Measurements from ENCODE around the gene FETUB. TPM values are rescaled to one million over a fixed set of nuclear protein-coding genes. Genes with fewer than 3 reads are reported as not detected.

FETUB gene
- total and polyA plus RNA-seq, 3 donors from 2014 or later, result 0.79 to 2.4 TPM; not detected in 1

GRCh38 chr3:186625600-186626042, 14.6 kb upstream of the FETUB start:
- H3K27me3 ChIP-seq, result no peaks in the 10 kb centered on the region
- H3K9me3 ChIP-seq, result no peaks in the 10 kb centered on the region
- H3K4me1 ChIP-seq, result no peaks in the 10 kb centered on the region
- H3K27ac ChIP-seq, result no peak overlapping the region
- WGBS, 2 donors, result 58 to 69% methylated on average over 4 of the region's 4 CpGs
- intact Hi-C loops (cut with DNase I; ENCODE audit: low total_unique reads), result no loop called here
- H3K36me3 ChIP-seq (ENCODE audit: low read depth, missing control alignments), result no peaks in the 10 kb centered on the region
- no peak for DNase-seq
- no peak for TF ChIP-seq CTCF (IDR thresholded peaks at IDR 0.05)
- TF ChIP-seq POLR2A (IDR thresholded peaks at IDR 0.05), result no peak
- H3K4me3 ChIP-seq, result no peak overlapping the region

GRCh38 chr3:186626254-186626847, 13.8 kb upstream of the FETUB start:
- Histone ChIP-seq H3K36me3 (ENCODE audit: low read depth, missing control alignments) (no peaks in the 10 kb centered on the region), H3K9me3 (no peaks in the 10 kb centered on the region), H3K27ac (no peak overlapping the region), H3K27me3 (no peaks in the 10 kb centered on the region), H3K4me3 (no peak overlapping the region), H3K4me1 (no peaks in the 10 kb centered on the region)
- intact Hi-C loops (cut with DNase I; ENCODE audit: low total_unique reads), result no loop called here
- no peak for DNase-seq
- TF ChIP-seq POLR2A (IDR thresholded peaks at IDR 0.05) (no peak), CTCF (IDR thresholded peaks at IDR 0.05) (no peak)
- WGBS, 2 donors, result 74 to 75% methylated on average over 7 of the region's 7 CpGs

- intact Hi-C loops (cut with DNase I; ENCODE audit: low total_unique reads), result no loop called here
- Histone ChIP-seq H3K9me3 (no peaks in the 10 kb centered on the region), H3K36me3 (ENCODE audit: low read depth, missing control alignments) (no peaks in the 10 kb centered on the region), H3K27me3 (no peaks in the 10 kb centered on the region), H3K27ac (no peak overlapping the region), H3K4me1 (no peaks in the 10 kb centered on the region), H3K4me3 (no peak overlapping the region)
- WGBS, 2 donors, result 82 to 86% methylated on average over 7 of the region's 7 CpGs
- no peak for DNase-seq
- TF ChIP-seq POLR2A (IDR thresholded peaks at IDR 0.05) (no peak), CTCF (IDR thresholded peaks at IDR 0.05) (no peak)
These were observed 12.3 kb upstream of the FETUB start for GRCh38 chr3:186627852-186628414.

- WGBS, 2 donors, result 80 to 85% methylated on average over 7 of the region's 7 CpGs
- H3K27me3 ChIP-seq, result no peaks in the 10 kb centered on the region
- H3K4me3 ChIP-seq, result no peak overlapping the region
- no peaks in the 10 kb centered on the region for H3K9me3 ChIP-seq
- H3K36me3 ChIP-seq (ENCODE audit: low read depth, missing control alignments), result no peaks in the 10 kb centered on the region
- H3K27ac ChIP-seq, result no peak overlapping the region
- DNase-seq, result no peak
- H3K4me1 ChIP-seq, result no peaks in the 10 kb centered on the region
- intact Hi-C loops (cut with DNase I; ENCODE audit: low total_unique reads), result no loop called here
- TF ChIP-seq CTCF (IDR thresholded peaks at IDR 0.05) (no peak), POLR2A (IDR thresholded peaks at IDR 0.05) (no peak)
These were observed 11.4 kb upstream of the FETUB start for GRCh38 chr3:186628756-186629155.

All from testis (tissue), 3 donors.